ENCODE measurements around the gene LFNG.

Gene LFNG

GRCh38 chr7:2504128-2504888 is 15.3 kb upstream of the LFNG start:
- no peak for DNase-seq

GRCh38 chr7:2504889-2505375 is 14.6 kb upstream of the LFNG start:
- no peak for DNase-seq

- DNase-seq: no peak
These were observed 14.2 kb upstream of the LFNG start for GRCh38 chr7:2505401-2505800.

- no peak for DNase-seq
These were observed 12.2 kb upstream of the LFNG start for GRCh38 chr7:2507208-2507916.

GRCh38 chr7:2507917-2508306 is 11.7 kb upstream of the LFNG start:
- no peak for DNase-seq

- no peak for DNase-seq
These were observed 11.0 kb upstream of the LFNG start for GRCh38 chr7:2508327-2509215.

DNA sequence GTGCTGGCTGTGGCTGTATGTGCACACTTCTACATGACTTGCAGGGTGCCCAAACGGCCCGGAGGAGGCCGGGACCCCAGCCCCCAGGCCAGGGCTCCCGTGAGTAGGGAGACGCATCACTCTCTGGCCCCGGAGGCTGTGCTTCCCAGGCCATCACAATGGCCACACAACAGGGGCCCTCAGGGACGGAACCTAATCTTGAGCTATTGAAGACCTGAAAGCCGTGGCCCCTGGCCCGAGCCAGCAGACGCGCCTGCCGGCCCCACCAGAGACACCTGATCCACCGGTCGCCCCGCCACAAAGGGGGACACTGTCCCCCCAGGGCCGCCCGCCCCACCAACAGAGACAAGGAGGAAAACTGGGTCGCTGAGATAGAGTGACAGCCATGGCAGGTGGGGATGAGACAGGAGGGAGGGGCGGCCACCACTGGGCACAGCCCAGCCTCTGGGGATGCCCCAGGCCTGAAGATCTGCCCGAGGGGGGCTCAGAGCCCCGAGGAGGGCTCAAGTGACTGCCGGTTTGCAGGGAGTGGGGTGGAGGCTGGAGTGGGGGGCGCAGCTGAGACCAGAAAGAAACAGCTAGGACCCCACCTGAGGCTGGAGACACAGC is 10.2 kb upstream of the LFNG start:
- no peak for DNase-seq

DNA sequence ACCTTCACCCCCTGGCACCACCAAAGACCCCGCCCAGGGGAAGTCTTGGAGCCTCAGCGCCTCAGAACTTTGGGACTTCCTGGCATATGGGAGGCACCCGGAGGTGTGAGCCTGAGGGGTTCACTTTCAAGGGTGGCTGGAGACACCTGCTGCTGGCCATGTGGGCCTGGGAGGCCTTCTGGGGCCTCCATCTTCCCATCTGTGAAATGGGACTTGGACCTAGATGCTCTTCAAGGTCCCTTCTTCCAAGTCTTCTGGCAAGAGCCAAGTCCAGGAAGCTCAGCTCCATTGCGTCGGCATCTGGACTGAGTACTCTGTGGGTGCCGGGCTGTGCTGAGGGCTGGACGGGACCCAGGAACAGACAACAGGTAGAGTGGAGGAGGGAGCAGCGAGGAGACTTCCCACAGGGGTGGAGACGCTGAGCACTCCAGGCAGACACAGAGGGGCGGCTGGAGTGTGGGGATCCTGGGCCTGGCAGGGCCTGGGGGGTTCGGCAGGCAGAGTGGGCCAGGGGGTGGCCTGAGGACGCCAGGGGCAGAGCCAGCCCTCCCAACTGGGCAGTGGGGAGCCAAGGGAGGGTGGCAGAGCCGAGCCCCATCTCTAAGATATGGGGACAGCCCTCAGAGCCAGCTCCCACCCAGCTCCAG is 9.3 kb upstream of the LFNG start:
- no peak for DNase-seq

GRCh38 chr7:2510909-2511768 is 8.4 kb upstream of the LFNG start:
- DNase-seq: no peak

- DNase-seq: no peak
These were observed 7.8 kb upstream of the LFNG start for GRCh38 chr7:2511769-2512168.

- DNase-seq: no peak
These were observed 7.4 kb upstream of the LFNG start for GRCh38 chr7:2512179-2512661.

GRCh38 chr7:2512713-2513112 is 6.9 kb upstream of the LFNG start:
- no peak for DNase-seq

DNA sequence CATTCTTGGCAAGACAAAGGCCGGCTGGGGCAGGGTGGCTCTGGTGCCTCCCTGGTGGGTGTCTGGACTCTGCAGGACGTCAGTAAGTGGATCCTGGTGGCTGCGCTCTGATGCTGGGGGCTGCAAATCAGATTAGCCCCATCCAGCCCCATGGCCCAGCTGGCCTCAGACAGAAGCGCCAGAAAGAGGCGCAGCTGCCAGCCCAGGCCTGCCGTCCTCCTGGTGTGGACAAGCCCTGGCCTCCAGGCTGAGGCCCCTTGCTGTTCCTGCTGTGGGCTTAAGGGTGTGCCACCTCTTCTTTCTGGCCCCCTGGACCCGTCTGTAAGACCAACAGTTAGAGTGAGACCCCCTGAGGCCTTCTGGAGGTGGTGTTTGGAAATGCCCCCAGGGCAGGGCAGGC is 5.9 kb upstream of the LFNG start:
- no peak for DNase-seq

- DNase-seq: no peak
These were observed 4.8 kb upstream of the LFNG start for GRCh38 chr7:2514473-2515423.

DNA sequence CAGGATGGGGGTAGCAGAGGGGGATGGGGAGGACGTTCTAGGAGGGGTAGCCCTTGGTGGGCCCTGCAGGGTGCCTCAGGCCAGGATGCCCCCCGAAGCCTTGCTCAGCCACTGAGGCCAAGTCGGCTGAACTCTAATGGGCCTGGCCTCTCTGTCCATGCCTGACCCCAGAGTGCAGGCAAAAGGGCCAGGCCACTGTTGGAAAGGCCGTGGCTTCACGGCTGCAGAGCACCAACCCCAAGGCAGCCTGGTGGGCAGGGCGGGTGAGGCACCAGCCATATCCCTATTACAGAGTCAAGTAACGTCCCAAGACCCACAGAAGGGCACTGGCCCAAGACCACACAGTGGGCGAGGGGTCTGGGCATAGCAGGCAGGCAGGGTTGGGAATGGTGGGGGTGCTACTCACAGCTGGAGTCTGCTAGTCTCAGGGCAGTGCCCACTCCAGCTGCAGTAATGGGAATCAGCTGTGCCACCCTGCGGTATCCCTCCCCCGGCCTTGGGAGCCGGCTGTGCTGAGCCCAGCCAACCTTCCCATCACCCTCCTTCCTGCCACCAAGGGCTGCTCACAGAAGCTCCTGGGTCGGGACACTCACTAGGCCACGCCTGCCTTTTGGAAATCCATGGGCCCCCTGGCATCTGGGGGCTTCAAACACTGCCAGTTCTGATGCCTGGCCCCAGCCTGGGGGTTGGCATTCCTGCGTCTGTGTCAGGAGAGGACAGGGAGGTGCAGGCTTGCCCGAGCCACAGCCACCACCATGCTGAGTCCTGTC is 4.0 kb upstream of the LFNG start:
- DNase-seq: no peak

DNA sequence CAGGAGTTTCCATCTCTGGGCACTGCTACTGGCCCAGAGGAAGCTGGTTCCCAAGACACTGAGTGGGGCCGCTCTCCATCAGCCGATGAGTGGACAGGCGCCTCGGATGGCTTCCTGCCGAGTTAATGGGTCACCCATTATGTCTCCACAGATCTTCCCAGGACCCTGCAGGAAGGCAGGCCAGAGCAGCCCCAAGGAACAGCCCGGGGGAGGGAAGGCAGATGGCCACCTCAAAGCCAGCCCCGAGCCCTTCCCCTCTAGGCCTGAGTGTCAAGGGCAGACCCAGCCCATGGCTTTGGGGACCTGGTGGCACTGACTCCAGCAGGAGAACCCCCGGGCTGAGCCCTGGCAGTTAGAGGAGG is 3.4 kb upstream of the LFNG start:
- DNase-seq: no peak

DNA sequence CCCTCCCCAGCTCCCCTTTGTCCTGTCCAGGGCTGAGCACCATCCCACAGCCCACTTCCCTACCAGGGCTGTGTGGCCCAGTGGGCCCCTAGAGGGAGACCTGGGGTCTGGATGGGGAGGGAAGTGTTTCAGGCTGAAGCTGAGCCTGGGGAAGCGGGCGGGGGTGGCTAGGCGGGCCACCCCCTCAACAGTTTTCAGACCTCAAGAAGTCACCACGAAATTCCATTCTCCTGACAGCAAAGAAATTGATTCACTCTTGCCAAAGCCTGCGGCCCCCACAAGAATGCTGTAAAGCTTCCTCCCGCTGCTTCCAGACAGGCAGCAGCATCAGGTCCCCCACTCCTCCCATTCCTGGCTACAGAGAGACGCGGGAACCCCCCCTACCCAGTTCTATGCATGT is 2.5 kb upstream of the LFNG start:
- no peak for DNase-seq

DNA sequence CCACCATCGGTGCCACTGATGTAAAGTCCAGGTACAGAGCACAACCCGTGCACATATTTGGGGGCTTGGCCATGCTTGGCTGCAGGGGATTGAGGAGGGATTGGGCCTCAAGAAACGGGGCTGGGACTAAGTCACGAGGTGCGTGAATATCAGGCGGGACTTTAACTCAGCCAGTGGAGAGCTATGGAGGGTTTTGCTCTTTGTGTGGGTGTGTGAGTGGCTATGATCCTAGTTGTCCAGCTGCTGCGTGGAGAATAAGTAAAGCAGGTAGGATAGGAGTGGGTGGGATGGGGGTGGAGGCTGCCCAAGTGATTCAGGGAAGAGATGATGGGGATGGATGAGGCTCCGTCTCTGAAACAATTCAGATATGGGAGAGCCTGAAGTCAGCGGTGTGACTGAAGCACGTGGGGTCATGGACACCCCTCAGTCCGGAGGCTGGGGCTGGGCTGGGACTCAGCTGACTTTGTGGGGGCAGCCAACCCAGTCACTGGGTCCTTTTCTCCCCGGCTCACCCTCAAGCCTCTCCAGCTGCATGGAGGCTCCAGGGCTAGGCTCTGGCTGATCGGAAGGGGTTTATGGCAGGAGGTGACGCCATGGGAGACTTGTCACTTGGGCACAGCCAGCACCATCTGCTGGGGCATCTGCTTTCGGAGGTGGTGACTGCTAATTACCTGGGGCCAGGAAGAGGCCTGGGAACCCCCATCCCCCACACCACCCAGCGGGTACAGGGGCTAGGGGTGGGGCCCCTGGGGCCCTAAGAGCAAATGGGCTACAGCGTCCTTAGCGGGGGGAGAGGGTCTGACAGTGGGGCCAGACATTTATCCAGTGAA is 1.7 kb upstream of the LFNG start:
- DNase-seq: no peak

GRCh38 chr7:2518737-2519118 is 846 bp upstream of the LFNG start:
- no peak for DNase-seq

Measured in NCI-H774 (cell line).